ENCODE measurements around the gene ITPR2. TPM values are rescaled to one million over a fixed set of nuclear protein-coding genes. Genes with fewer than 3 reads are reported as not detected.

The ITPR2 gene
- total RNA-seq, 2 experiments from 2014 or later = 28.8 to 29.9 TPM

DNA sequence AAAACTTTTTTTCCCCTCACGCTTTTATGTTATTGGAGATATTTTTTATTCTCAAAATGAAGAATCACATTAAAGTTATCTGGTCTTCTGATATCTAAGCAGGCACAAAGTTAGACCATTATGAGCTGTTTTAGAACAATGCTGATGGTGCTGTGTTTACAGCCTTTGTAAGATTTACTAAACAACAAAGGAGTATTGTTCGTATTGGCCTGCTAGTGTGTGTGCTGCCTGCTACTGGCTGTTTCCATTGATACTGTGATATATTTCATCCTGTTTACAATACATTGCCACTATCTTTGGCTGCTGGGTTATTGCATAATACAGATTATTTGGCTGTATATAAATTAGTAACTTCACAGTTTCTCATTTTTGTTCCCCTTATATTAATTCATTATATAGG, 220.8 kb downstream of the ITPR2 start:
- Mint-ChIP-seq H3K36me3 (ENCODE audit: low read depth) (peaks cover 18% of the 10 kb centered on the region), H3K27ac (no peak overlapping the region), H3K4me3 (no peak overlapping the region), H3K4me1 (ENCODE audit: low read depth) (no peaks in the 10 kb centered on the region), H3K27me3 (no peaks in the 10 kb centered on the region), H3K9me3 (no peaks in the 10 kb centered on the region)
- H3K4me1 ChIP-seq (ENCODE audit: insufficient read depth, low read length) = no peaks in the 10 kb centered on the region
- ChIA-PET CTCF (no interaction called here), POLR2A (no interaction called here)
- intact Hi-C loops (cut with DNase I, micrococcal nuclease) = no loop called here
- TF ChIP-seq, protein P1, sequence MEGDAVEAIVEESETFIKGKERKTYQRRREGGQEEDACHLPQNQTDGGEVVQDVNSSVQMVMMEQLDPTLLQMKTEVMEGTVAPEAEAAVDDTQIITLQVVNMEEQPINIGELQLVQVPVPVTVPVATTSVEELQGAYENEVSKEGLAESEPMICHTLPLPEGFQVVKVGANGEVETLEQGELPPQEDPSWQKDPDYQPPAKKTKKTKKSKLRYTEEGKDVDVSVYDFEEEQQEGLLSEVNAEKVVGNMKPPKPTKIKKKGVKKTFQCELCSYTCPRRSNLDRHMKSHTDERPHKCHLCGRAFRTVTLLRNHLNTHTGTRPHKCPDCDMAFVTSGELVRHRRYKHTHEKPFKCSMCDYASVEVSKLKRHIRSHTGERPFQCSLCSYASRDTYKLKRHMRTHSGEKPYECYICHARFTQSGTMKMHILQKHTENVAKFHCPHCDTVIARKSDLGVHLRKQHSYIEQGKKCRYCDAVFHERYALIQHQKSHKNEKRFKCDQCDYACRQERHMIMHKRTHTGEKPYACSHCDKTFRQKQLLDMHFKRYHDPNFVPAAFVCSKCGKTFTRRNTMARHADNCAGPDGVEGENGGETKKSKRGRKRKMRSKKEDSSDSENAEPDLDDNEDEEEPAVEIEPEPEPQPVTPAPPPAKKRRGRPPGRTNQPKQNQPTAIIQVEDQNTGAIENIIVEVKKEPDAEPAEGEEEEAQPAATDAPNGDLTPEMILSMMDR (IDR thresholded peaks at IDR 0.05) = no peak
- peaks cover 3% of the 10 kb centered on the region for H3K36me3 ChIP-seq (ENCODE audit: insufficient read depth, low read length)
- ATAC-seq (ENCODE audit: poor library complexity) (no peak), DNase-seq (no peak)
- no peak overlapping the region for H3K4me3 ChIP-seq (ENCODE audit: low read length)
- no peaks in the 10 kb centered on the region for H3K27me3 ChIP-seq (ENCODE audit: control insufficient read depth in 1 of 2, insufficient read depth in 2 of 2, low read length in 2 of 2)
- H3K9me3 ChIP-seq (ENCODE audit: control insufficient read depth in 1 of 2, insufficient read depth in 1 of 2, low read length in 2 of 2) = no peaks in the 10 kb centered on the region
- no peak overlapping the region for H3K27ac ChIP-seq (ENCODE audit: low read depth in 1 of 2, low read length in 2 of 2)

DNA sequence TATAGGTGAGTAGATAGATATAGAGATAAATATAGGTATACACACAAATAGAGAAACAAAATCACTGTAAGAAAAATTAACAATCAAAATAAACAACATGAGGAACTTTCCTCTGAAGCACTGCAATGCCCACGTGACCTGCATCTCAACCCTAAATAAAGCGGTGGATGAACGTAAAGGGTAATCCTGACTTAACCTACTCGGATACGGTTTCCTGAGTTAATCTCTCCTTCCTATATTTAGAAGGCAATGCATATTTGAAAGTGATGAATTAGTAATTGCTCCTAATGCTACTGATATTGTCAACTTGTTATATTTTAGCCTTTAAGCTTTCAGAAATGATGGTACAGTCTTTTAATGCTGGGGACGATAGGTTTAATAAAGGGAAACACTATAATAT, 221.4 kb downstream of the ITPR2 start:
- TF ChIP-seq, protein P1 (IDR thresholded peaks at IDR 0.05) = no peak
- no peak overlapping the region for H3K27ac Mint-ChIP-seq
- no peaks in the 10 kb centered on the region for H3K4me1 ChIP-seq (ENCODE audit: insufficient read depth, low read length)
- POLR2A ChIA-PET = no interaction called here
- no peaks in the 10 kb centered on the region for H3K9me3 ChIP-seq (ENCODE audit: control insufficient read depth in 1 of 2, insufficient read depth in 1 of 2, low read length in 2 of 2)
- H3K4me3 ChIP-seq (ENCODE audit: low read length) = no peak overlapping the region
- H3K4me3 Mint-ChIP-seq = no peak overlapping the region
- H3K36me3 Mint-ChIP-seq (ENCODE audit: low read depth) = peaks cover 12% of the 10 kb centered on the region
- no peak for ATAC-seq (ENCODE audit: poor library complexity)
- H3K4me1 Mint-ChIP-seq (ENCODE audit: low read depth) = no peaks in the 10 kb centered on the region
- CTCF ChIA-PET = no interaction called here
- H3K36me3 ChIP-seq (ENCODE audit: insufficient read depth, low read length) = peaks cover 3% of the 10 kb centered on the region
- no peaks in the 10 kb centered on the region for H3K27me3 Mint-ChIP-seq
- H3K9me3 Mint-ChIP-seq = no peaks in the 10 kb centered on the region
- no peak overlapping the region for H3K27ac ChIP-seq (ENCODE audit: low read depth in 1 of 2, low read length in 2 of 2)
- no peak for DNase-seq
- no peaks in the 10 kb centered on the region for H3K27me3 ChIP-seq (ENCODE audit: control insufficient read depth in 1 of 2, insufficient read depth in 2 of 2, low read length in 2 of 2)
- intact Hi-C loops (cut with DNase I, micrococcal nuclease) = no loop called here

DNA sequence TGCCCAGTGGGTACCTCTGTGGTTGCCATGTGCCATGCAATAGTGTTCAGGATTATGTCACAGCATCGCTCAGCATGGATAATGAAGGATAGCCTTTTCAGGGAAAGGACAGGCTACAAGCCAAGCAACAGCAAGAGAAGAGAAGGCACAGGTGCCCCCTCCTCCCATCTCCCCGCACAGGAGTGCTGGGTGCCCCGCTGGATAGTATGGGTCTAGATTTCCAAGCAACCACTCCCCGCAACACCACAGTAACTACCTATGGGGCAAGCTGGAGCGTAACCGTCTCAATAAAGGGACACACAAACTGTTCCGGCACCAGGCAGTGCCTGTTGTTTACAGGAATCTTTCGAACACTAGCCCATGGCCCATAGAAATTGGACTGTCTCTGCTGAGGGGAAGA, 222.2 kb downstream of the ITPR2 start:
- H3K36me3 Mint-ChIP-seq (ENCODE audit: low read depth) = peaks cover 10% of the 10 kb centered on the region
- peaks cover 3% of the 10 kb centered on the region for H3K36me3 ChIP-seq (ENCODE audit: insufficient read depth, low read length)
- intact Hi-C loops (cut with DNase I, micrococcal nuclease) = no loop called here
- ChIA-PET CTCF (no interaction called here), POLR2A (no interaction called here)
- no peaks in the 10 kb centered on the region for H3K9me3 ChIP-seq (ENCODE audit: control insufficient read depth in 1 of 2, insufficient read depth in 1 of 2, low read length in 2 of 2)
- no peaks in the 10 kb centered on the region for H3K4me1 Mint-ChIP-seq (ENCODE audit: low read depth)
- no peak overlapping the region for H3K4me3 Mint-ChIP-seq
- no peaks in the 10 kb centered on the region for H3K4me1 ChIP-seq (ENCODE audit: insufficient read depth, low read length)
- no peaks in the 10 kb centered on the region for H3K27me3 Mint-ChIP-seq
- H3K27me3 ChIP-seq (ENCODE audit: control insufficient read depth in 1 of 2, insufficient read depth in 2 of 2, low read length in 2 of 2) = no peaks in the 10 kb centered on the region
- TF ChIP-seq, protein P1 (IDR thresholded peaks at IDR 0.05) = no peak
- ATAC-seq (ENCODE audit: poor library complexity) (no peak), DNase-seq (no peak)
- H3K27ac Mint-ChIP-seq = no peak overlapping the region
- no peaks in the 10 kb centered on the region for H3K9me3 Mint-ChIP-seq
- no peak overlapping the region for H3K4me3 ChIP-seq (ENCODE audit: low read length)
- no peak overlapping the region for H3K27ac ChIP-seq (ENCODE audit: low read depth in 1 of 2, low read length in 2 of 2)
